GM19328 (cell line): ENCODE results near the gene TRPV3.

Source experiments
- ATAC-seq: cut with Tn5 transposase; IDR thresholded peaks from one replicate; pipeline ENCODE4 v1.9.1; 2021; ENCODE audit warnings: mild to moderate bottlenecking, moderate library complexity; ENCODE audit not compliant: unreplicated experiment

TRPV3 gene

GRCh38 chr17:3547628-3548027, 10.0 kb downstream of the TRPV3 start:
- ATAC-seq = no peak

DNA sequence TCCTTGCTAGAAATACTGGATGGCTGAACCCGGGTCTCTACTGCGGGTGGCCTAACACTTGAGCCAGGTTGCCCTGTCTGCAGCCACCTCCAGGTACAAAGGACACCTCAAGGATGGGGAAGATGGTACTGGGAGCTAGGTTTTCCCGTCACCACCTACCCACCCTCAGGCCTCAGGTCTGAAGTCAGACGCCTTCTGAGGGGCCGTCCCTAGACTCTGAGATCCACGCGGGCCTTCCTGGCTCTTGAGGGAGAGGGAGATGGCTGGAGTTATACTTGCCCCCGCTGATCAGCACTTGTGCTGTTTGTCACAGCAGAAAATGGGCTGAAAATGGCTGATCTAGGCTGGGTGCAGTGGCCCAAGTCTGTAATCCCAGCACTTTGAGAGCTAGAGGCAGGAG, 10.6 kb downstream of the TRPV3 start:
- ATAC-seq = no peak

DNA sequence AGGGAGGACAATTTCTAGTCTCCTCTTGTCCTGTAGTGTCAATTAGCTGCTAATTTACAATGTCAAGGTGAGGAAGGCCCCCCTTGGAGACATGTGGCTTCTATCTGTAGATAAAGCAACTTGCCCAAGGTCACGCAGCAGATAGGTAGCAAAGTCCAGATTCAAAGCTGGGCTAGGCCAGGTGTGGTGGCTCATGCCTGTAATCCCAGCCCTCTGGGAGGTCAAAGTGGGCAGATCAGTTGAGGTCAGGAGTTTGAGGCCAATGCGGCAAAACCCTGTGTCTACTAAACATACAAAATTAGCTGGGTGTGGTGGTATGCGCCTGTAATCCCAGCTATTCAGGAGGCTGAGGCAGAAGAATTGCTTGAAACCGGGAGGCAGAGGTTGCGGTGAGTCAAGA, 11.1 kb downstream of the TRPV3 start:
- ATAC-seq = no peak

DNA sequence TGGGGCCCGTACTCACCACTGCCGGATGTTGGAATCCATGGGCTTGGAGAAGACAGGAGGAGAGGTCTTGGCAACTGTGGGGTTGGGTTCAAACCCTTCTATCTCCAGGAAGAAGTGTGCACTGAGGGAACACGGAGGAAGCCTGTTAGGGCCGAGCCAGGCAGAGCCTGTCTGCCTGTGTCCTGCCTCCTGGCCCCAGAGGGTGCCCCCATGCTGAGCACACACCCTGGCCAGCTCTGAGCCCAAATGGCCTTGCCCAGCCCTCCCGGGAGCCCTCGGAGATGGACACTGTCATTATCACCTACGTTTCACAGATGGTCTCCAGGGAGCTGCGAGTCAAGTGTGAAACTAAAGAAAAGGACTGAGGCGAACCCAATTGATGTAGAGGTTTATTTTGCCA, 12.5 kb downstream of the TRPV3 start:
- no peak for ATAC-seq

DNA sequence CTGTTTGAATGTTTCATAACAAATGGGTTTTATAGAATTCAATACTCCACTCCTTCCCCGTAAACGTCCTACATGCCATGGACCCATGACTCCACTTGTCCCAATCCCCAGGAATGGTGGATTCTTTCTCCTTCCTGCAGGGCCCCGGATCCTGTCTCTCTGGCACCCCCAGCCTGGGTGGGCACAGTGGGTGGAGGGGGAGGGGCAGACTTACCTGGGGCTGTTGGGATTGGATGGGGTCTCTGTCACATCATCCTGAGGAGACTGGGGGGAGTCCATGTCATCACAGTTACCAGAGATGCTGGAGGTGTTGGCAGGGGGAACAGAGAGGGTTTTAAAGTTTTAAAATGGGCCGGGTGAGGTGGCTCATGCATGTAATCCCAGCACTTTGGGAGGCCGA, 13.2 kb downstream of the TRPV3 start:
- ATAC-seq = no peak

DNA sequence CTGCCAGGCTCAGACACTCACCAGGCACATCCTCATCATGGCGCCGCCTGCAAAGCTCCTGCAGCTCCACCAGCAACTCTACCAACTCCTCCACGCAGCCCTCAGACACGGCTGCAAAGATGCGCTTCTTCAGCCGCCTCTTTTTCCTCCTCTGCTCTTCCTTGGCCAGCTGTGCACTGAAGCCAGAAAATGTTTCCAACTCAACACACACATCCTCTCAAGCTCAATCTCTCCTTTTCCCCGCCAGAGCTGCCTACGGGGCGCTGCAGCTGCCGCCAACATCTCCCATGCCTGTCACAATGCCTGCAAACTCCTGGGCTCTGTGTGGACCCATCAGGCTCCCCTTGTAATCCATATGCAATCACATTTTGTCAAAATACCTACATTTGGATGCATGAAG, 14.2 kb downstream of the TRPV3 start:
- ATAC-seq = no peak

DNA sequence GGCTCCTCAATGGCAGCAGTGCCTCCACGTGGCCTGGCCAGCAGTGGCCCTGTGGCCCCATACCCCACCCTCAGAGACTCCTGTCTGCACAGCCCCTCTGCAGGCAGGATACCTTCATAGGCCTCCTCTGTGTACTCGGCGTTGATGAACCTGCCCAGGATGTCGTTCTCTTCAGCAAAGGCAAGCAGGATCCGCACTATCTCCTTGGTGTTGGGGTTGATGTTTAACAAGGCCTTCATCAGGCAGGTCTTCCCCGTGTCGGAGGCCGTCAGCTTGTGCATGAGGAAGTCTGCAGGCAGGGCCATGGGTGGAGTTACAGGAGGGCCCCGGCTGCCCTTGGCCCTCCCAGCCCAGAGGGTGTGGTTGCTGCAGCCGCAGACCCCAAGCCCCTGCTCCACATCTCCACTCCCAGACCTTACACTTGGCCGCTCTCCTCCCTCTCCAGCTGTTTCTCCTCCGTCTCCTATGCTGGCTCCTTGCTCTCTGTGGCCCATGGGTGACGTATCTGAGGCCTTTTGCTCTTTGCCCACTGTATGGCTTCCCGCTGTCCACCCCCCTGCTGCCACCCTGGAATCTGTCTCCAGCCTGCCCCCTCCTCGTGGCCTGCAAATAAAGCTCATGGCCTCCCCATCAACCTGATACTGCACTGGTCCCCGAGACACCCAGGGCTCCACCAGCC, 15.1 kb downstream of the TRPV3 start:
- no peak for ATAC-seq

DNA sequence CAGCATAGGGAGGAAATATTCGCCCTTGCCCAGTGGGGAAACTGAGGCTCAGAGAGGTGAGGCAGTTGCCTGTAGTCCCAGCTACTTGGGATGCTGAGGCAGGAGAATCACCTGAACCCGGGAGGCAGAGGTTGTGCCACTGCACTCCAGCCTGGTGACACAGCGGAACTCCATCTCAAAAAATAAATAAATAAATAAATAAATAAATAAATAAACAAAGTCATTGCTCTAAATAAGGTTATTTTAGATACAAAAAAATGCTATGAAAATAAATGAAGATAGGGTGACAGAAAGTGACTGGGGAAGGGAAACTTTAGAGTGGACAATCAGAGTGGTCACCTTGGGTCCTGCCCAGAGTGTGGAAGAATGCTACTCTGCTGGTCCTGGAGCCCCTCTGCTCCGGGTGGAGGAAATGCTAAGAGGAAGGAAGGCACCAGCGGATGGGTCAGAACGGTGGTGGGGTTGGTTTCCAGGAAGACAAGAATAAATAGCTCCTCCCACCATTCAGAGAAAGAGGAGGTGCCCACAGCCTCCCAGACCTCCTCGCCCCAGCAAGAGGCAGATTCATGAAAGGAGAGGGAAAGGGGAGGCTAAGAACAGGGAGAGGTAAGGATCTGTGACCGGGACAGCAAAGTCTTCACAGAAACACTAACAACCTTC, 17.6 kb downstream of the TRPV3 start:
- ATAC-seq = no peak

DNA sequence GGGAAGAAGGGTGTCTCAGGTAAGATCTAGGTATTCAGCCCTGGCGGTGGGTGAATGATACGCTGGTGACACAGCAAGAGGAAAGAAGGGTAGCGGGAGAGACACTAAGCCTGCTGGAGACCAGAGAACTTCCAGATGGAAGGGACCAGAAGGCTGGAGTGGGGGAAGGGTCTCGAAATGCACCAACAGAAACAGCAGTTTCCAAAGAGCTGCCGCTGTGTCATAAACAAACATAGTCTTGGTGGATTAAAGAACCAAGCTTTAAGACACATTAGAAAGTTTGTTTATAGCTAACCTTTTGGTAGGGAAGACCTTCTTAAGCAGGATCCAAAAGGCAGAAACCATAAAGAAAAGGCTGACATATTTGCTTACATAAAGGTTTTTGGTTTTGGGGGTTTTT, 20.9 kb downstream of the TRPV3 start:
- ATAC-seq = no peak

DNA sequence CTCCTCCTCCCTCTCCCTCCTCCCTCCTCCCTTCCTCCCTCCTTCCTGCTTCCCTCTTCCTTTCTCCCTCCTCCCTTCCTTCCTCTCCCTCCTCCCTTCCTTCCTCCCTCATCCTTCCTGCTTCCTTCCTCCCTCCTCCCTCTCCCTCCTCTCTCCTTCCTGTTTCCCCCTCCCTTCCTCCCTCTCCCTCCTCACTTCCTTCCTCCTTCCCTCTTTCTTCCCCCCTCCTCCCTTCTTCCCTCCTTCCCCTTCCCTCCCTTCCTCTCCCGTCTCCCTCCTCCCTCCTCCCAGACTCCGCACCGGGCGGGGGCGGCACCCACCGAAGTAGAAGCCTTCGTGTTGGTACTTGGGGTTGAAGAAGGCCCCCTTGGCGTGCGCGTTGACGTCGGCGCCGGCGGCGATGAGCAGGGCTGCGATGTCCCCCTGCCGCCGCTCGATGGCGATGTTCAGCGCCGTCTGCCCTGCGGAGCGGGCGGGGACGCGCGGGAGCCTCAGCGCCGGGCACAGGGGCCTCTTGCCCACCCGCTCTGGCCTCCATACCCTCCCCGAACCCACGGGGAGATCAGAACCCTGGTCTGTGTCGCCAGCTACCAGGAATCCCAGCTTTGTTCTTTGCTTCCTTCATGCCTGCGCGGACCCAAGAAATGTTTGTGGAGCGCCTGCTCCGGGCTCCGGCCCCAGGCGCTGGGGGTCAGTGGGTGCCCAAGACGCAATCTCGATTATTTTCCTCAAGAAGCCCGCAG, 22.2 kb downstream of the TRPV3 start:
- no peak for ATAC-seq

- ATAC-seq = no peak
Observed at GRCh38 chr17:3534881-3535252, 22.7 kb downstream of the TRPV3 start.

- no peak for ATAC-seq
Observed at GRCh38 chr17:3533752-3534151, 23.9 kb downstream of the TRPV3 start.

DNA sequence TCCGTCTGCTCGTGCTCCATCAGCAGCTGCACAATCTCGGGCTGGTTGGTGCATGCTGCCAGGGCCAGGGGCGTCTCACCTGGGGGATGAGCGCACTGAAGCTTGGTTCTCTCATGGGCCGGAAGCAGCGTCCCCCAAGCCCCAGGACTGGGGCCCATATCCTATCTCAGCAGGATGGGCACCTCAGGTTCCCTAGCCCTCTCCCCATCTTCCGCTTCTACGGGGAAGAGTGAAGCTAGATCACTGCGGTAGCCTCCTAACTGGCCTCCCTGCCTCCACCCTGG, 24.8 kb downstream of the TRPV3 start:
- ATAC-seq = no peak

DNA sequence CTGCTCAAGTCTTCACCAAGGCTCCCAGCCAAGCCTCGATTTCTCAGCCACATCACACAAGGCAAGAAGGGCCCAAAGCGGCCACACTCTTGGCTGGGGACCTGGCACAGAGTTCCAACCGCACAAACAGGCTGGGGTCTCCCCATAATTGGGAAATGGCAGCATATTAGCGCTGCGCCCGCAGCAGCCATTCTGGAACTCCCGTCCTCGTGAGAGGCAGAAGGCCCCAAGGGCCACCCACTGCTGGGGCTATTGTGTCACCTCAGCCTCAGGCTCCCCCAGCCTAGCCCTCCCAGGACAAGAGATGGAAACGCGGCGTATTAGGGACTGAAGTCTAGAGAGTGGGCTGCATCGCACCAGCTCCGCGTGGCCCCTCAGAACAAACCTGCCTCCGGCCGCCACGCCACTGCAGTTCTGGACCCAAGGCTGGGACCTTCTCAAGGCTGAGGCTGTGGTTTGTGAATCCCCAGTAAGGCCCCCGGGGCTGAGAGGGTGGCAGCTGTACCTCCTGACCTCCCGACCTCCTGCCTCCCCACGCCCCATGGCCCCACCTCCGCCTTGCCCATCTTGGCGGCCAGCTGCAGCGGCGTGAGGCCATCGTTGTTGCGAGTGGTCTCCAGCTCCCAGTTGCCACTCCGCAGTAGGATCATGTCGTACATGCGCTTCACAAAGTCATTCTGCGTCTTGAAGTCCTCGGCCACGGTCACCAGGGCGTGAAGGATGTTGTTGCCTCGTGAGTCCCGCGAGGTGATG, 25.3 kb downstream of the TRPV3 start:
- no peak for ATAC-seq

DNA sequence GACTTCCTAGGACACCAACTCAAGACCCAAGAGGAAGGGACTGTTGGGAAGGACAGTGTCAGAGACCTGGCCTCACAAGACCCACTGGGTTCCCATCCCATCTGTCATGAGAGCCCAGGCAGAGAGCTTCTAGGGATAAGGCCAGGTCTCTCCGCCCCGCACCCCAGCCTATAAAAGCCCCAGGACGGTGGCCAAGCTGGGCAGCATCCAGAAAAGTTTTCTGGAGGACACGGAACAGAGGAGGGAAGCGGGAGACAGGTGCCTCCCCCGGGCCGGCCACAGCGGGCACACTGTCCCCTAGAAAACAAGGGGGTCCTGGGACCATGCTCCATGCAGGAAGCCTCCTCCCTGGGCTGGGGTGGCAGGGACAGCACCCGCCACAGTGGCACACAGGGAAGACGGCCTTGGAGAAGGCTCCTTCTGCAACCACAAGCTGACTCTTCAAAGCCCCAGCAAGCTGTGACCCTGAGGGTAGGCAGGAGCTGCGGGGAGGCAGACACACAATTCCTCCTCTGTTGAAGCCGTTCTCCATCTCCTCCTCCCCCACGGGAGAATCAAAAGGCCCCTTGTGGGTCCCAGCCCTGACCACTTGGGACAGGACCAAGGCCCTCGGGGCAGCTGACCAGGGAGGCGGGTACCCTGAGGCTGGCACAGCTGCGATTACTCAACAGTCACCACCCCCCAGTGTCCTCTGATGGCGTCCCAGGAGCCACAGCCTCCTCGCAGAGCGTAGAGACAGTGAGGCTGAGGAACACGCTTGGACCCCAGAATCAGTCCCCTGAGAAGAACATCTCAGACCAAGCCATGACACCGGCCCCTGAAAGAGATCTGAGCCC, 26.1 kb downstream of the TRPV3 start:
- no peak for ATAC-seq

- ATAC-seq = no peak
Observed at GRCh38 chr17:3529817-3530741, 27.5 kb downstream of the TRPV3 start.

DNA sequence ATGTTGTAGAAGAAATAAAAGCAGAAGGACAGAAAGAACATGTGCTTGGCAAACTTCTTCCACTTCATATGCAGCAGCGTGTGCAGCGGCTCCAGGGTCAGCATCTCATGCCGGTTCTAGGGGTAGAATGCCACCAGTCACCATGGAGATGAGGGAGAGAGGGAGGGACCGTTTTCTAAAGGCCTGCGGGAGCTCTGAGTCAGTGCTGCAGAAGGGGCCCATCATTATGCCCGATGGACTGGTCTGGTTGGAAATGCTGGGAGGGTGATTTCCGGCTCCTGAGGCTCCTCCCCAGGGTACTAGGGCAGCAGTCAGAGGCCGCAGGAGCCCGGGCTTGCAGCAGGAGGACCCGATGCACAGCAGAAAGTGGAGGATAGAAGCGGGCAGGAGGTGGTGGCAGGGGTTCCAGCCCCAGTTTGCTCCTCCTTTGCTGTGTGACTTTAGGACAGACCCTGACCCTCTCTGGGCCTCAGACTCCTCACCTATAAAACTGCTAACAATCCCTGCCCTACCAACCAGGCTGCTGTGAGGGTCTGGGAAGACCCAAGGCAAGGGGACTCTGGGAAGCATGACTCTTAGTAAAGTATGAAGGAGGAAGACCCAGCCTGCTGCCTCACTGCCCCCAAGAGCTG, 28.6 kb downstream of the TRPV3 start:
- ATAC-seq = no peak

DNA sequence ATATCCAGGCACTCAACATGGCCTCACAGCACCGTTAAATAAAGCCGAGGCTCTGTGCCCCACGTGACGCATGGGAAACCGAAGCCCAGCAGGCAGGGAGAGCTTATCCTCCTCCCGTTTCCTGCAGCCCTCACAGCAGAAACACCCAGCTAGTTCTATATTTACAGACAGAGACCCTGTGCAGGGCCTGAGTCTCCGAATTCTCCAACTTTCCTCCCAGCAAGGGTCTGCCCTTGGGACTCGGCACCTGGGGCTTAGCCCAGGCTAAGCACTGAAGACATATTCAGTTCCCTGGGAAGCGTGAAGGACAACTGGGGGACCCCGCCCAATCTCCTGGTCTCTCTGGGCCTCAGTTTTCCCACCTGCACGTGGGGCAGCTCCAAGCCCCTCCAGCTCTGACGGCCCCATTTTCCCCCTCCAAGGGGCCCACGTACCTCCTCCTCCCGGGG, 29.2 kb downstream of the TRPV3 start:
- ATAC-seq = no peak

- ATAC-seq = no peak
Observed at GRCh38 chr17:3527896-3528295, 29.7 kb downstream of the TRPV3 start.
